Activated CD4-positive, alpha-beta T cell treated with anti-CD3 and anti-CD28 coated beads, Interleukin-10, Interleukin-2, amounts not matched to agents 100 ng/mL and 50 ng/mL, durations not matched to agents 16 hours and 8 hours (primary cell): ENCODE measurements around the gene SEC14L6.

Experiments
- DNase-seq: peaks from one replicate; pipeline ENCODE4 v3.0.0-alpha.2; 2020

The SEC14L6 gene

GRCh38 chr22:30491381-30491780, 55.2 kb downstream of the SEC14L6 start:
- no peak for DNase-seq

DNA sequence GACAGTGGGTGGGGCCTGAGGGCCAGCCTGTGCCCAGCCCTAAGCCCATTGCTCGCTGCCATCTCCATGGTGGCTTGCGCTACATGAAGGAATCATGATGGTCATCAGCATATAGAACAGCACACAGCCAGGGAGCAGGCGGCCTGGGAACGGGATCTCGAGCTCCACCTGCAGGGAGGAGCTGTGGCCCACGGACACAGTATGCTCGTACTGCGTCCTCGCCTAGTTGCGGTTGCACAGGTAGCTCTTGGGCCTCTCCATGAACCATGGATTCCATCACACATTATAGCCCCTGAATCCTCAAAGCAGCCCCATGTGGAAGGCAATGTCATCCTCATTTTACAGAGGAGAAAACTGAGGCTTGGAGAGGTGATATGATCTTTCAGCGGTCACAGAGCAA, 56.1 kb downstream of the SEC14L6 start:
- no peak for DNase-seq

DNA sequence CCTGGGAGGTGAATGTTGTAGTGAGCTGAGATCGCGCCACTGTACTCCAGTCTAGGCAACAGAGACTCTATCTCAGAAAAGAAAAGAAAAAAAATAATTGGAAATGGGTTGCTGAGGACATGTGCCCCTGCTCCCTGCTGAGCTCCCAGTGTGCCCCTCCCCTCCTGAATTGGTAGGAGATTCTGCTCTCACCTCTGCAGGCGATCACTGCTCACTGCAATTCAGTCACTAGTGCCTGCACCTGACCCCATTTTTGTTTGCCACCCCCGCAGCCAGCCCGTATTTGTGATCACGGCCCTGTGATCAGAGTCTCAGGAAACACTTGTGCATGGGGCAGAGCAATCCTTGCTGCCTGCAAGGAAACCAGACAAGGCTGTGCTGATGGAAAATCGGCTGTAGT, 58.4 kb downstream of the SEC14L6 start:
- no peak for DNase-seq

DNA sequence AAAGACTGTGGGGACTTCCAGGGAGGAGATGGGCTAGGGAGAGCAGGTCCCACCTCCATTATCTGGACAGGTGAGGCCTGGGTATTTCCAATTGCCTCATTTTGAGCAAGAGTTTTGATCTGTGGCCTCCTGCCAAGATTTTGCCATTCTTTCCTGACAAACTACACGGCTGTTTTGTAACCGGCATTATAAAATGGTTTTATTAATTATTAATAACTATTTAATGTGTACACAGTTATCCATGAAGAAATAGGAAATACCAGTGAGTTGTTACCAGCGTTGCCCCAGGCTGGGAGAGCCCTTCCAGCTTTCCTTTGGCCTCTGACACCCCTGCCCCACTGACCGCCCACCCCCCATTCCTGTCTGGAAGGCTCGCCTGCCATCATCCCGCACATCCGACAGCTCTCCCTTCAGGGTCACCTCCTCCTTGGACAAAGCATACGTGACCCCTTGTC, 59.9 kb downstream of the SEC14L6 start:
- no peak for DNase-seq

DNA sequence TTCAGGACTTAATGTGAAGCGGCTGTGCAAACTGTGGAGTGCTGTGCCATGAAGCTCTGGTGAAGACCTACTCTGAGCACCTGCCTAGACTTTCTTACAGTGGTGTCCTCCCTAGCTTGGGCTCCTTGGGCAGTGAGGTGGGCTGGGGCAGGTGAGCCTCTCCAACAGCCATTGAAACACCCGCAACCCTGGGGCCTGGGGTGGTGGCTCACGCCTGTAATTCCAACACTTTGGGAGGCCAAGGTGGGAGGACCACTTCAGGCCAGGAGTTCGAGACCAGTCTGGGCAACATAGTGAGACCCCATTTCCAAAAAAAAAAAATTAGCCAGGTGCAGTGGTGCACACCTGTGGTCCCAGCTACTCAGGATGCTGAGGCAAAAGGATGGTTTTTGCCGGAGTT, 60.4 kb downstream of the SEC14L6 start:
- DNase-seq = no peak

DNA sequence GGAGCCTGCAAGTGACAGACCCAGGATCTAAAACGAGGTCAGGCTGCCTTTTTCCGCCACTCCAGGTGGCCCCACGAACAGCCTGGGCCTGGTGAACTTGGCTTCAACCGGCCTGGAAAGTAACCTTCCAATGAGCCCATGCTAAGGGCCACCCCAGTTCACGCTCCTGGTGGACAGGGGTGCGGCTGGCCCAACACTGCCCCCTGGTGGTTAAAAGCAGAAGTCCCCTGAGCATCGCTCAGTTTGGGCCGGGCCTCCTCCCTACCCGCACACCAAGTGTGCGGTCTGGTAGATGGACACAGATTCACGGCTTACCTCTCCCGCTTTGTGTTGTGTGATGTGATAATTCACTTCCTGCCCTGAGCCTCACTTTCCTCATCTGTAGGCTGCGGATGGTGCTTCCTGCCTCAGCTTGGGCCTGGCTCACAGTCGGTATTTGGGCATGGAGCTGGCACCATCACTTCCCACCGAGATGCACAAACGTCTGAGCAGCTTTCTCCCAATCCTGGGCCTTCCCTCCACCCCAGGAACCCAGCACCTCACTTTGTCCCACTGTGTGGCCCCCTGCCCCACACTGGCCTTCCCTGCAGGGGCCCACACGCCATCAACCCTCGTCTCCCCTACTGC, 61.1 kb downstream of the SEC14L6 start:
- peak; percentile 77 for DNase-seq

DNA sequence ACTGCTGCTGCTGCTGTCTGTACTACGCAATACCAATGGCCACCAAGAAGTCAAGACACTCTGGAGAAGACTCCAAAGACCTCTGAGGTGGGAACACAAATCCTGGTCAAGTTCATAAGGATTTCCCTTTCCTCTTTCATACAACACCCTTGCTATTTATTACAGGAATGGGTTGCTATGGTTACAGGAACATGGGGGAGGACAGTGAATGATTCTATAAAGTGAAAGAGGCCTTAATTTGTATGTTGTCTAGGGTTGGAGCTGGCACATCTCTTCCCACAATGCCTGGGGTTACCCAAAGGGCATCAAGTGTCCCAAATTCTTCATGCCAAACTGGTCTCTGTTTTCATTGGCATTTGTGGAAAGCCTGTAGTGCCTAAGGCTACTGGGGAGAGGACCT, 63.4 kb downstream of the SEC14L6 start:
- DNase-seq = no peak

GRCh38 chr22:30481711-30482110, 64.8 kb downstream of the SEC14L6 start:
- peak; percentile 5 for DNase-seq

GRCh38 chr22:30479981-30480380, 66.6 kb downstream of the SEC14L6 start:
- no peak for DNase-seq

- no peak for DNase-seq
Measured at GRCh38 chr22:30474683-30475424, 71.7 kb downstream of the SEC14L6 start.

GRCh38 chr22:30474121-30474520, 72.4 kb downstream of the SEC14L6 start:
- DNase-seq = no peak

GRCh38 chr22:30472994-30473720, 73.4 kb downstream of the SEC14L6 start:
- DNase-seq = no peak
